ENCODE data around the gene FBXO17. TPM values are rescaled to one million over a fixed set of nuclear protein-coding genes. Genes with fewer than 3 reads are reported as not detected.
"Not testable (repeated sequence)": the region's sequence is repeated elsewhere in the genome, so short reads cannot be mapped to it uniquely, and the experiment has no call there.

The FBXO17 gene
- total RNA-seq, 2 donors from 2014 or later = 17.4 to 23.0 TPM

DNA sequence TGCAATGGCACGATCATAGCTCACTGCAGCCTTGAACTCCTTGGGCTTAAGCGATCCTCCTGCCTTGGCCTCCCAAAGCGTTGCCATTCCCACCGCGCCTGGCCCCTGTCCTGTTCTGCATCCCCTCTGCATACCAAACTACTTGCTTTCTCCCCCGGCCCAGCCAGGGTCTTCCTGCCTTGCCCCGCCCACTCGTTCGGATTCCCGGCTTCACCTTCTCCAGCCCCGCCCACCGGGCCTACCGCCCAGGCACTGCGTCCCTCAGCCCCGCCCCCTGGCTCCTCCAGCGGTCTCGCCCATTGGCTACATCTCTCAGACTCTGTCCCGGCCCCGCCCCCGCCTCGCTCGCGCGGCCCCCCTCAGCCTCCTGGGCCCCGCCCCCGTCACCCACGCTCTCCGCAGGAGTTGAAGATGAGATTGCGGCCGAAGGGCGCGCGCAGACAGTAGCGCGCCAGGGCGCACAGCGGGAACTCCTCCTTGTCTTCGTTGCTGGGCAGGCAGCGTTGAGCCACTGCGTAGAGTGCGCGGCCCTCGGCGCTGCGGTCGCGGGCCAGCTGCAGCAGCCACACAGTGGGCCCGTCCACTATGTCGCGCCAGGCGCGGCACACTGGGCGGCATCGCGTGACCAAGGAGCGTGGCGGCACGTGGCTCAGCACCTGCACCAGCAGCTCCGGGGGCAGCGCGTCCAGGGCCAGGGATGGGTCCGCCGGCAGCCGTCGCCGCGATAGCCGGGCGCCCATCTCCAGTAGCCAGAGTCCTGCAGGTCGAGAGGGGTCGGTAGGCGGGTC, 25.8 kb downstream of the FBXO17 start:
- peak; percentile 95 for DNase-seq (ENCODE audit: low spot score)
- intact Hi-C loops (cut with DNase I) = no loop called here

DNA sequence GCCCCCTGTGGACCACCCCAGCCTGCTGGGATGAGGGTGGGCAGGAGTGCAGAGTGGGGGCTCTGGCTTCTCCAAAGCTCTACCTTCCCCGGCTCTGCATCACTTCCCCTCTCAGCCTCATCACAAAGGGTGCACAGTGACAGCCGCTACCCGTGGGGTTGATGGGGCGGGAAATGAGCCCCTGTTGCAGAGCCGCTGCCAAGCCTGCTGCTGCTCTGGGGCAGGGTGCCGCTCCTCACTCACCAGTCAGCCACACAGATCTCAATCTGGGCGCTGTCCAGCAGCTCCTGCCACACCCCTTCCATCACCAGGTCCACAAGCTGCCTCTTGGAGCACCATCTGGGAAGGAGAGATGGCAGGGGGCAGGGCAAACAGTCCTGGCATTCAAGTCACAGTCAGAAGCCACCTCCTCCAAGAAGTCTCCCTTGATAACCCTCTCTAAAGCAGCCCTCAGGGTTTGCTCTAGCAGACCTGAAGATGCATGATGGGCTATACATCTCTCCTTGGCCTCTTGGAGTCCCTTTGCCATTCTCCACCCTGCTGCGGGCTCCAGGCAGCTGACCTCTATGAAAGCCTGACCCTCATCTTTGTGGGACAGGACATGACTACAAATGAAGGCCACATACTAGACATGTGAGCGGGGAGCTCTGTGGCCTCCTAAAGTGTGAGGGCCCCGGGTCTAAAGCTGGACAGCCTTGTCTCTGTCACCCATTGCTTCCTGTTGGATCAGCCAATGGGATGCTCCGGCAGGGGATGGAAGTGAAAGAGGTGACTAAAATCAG, 29.1 kb downstream of the FBXO17 start:
- intact Hi-C loops (cut with DNase I) = no loop called here
- DNase-seq (ENCODE audit: low spot score) = peak; percentile 75

GRCh38 chr19:38945562-38946228, 29.8 kb downstream of the FBXO17 start:
- intact Hi-C loops (cut with DNase I) = no loop called here
- peak; percentile 46 for DNase-seq (ENCODE audit: low spot score)

DNA sequence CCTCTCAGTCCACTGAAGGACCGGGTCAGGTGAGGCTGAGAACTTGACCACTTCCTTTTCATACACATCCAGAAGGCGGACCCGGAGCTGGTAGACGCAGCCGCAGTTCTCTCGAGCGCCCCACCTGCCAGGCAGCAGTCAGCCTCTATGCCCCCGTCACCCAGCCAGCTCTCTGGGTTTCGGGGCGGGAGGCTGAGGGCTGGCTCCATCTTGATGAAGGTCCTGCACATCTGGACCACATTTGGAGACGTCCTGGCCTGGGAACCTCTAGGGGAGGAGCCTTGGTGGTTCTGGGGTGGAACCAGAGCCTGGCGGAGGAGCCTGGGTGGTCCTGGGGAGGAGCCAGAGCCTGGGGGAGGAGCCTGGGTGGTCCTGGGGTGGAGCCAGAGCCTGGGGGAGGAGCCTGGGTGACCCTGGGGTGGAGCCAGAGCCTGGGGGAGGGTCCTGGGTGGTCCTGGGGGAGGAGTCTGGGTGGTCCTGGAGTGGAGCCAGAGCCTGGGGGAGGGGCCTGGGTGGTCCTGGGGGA, 30.5 kb downstream of the FBXO17 start:
- intact Hi-C loops (cut with DNase I) = no loop called here

DNA sequence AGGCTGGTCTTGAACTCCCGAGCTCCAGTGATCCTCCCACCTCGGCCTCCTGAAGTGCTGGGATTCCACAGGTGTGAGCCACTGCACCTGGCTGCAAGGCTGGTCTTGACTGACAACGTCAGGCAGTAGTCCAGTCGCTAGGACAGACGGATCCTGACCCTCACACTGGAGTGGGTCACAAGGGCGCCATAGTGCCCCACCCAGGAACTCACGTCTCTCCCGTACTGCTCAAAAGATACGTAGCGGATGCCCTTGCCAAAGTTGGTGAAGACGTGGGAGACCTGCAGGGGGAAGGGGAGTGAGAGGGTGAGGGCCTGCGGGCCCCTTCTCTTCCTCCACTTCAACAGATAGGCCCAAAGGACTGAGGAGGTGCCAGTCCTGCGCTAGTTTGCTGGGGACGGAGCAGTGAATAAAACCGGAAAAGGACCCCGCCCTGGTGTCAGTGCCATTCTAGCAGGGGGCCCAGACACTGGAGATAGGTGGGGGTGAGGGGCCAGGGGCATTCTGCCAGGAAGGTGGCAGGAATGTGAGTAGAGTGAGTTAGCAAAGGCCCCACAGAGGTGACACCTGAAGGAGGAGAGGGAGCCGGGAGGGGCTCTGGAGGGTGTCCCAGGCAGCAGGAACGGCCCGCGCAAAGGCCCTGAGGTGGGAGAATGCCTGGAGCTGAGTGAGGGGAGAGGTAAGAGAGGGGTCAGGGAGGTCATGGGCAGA, 32.9 kb downstream of the FBXO17 start:
- peak; percentile 65 for DNase-seq (ENCODE audit: low spot score)
- intact Hi-C loops (cut with DNase I) = no loop called here

More for the DNA sequence above, 30.5 kb downstream of the FBXO17 start:
- peak; percentile 66 for DNase-seq (ENCODE audit: low spot score)

- DNase-seq (ENCODE audit: low spot score) = no peak
- intact Hi-C loops (cut with DNase I) = no loop called here
Observed at GRCh38 chr19:38941979-38942378, 33.6 kb downstream of the FBXO17 start.

- intact Hi-C loops (cut with DNase I) = not testable (repeated sequence)
- DNase-seq (ENCODE audit: low spot score) = peak; percentile 10
Observed at GRCh38 chr19:38941466-38941865, 34.1 kb downstream of the FBXO17 start.

GRCh38 chr19:38939957-38940356, 35.6 kb downstream of the FBXO17 start:
- no peak for DNase-seq (ENCODE audit: low spot score)
- intact Hi-C loops (cut with DNase I) = no loop called here

DNA sequence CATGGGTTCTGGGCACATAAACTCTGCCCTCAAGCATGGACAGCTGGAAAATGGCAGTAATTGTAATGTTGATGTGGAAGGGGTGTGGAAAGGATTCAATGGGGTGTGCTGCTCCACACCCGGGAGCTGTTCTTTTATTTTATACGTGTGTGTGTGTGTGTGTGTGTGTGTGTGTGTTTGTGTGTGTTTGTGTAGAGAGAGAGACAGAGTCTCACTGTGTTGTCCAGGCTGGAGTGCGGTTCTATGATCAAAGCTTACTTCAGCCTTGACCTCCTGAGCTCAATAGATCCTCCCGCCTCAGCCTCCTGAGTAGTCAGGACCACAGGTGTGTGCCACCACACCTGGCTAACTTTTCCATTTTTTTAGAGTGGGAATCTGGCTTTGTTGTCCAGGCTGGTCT, 42.0 kb downstream of the FBXO17 start:
- DNase-seq (ENCODE audit: low spot score) = peak; percentile 12
- intact Hi-C loops (cut with DNase I) = no loop called here

GRCh38 chr19:38932425-38933179, 42.9 kb downstream of the FBXO17 start:
- DNase-seq (ENCODE audit: low spot score) = peak; percentile 79
- intact Hi-C loops (cut with DNase I) = no loop called here

DNA sequence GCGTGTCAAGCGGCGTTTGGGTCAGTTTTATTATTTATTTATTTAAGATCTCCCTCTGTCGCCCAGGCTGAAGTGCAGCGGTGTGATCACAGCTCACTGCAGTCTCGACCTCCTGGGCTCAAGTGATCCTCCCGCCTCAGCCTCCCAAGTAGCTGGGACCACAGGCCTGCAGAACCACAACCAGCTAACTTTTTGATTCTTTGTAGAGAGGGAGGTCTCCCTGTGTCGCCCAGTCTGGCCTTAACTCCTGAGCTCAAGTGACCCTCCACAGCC, 44.1 kb downstream of the FBXO17 start:
- intact Hi-C loops (cut with DNase I) = no loop called here
- DNase-seq (ENCODE audit: low spot score) = no peak

- peak; percentile 99 for DNase-seq (ENCODE audit: low spot score)
- intact Hi-C loops (cut with DNase I) = no loop called here
Observed at GRCh38 chr19:38930776-38931520, 44.6 kb downstream of the FBXO17 start, which contains the start of gene MRPS12. TSS of gene MRPS12 (plus strand) at chr19:38930944. CDS start at chr19:38931295, 351 bp downstream.

DNA sequence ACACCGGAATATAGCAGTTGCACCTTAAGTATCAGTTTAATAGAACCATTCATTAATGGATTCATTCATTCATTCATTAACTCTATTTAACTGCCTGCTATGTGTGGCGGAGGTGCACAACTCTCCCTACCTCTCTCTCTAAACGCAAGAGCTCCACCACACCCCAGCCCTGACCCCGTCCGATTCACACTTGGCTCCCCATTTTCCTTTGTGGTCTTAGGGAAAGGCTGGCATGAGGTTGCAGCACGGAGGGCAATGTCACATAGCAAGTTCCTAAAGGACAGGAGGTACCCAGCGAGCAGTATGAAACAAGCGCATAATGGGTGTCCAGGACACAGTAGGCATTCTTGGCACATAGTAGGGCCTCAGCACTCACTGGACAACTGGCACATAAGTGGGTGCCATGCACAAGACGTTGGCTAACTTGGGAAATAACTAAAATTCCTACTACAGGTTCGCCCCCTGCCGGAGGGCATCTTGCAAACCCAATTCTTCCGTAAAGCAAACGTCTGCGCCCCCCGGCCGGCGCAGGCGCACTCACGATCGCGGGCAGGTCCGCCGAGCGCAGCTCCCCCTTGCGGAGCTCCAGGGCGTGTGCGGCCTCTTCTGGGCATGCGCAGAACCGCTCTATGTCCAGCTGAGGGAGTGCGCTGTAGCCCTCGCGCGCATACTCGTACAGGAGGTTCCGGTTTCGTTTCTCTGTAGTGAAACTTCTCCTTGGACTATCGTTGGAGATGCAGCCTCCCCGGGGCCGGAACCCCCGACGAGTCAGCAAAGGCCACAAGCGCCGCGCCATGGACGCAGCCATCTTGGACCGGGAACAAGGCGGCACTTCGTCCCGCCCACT, 45.4 kb downstream of the FBXO17 start, which contains the start of gene SARS2:
Gene SARS2, minus strand, starts transcription at position 835 of the 847 bp plus-strand sequence. Its CDS starts 27 bp downstream, at position 808.
- intact Hi-C loops (cut with DNase I) = no loop called here

GRCh38 chr19:38928391-38929001, 47.0 kb downstream of the FBXO17 start:
- DNase-seq (ENCODE audit: low spot score) = no peak
- intact Hi-C loops (cut with DNase I) = no loop called here

More for the DNA sequence above, 45.4 kb downstream of the FBXO17 start, which contains the start of gene SARS2:
- peak; percentile 98 for DNase-seq (ENCODE audit: low spot score)

- intact Hi-C loops (cut with DNase I) = loop anchor here in 1 of 2 donors (5.0 kb wide), 1 partner anchor 878 kb away; no protein-coding TSS in a partner anchor
- DNase-seq (ENCODE audit: low spot score) = peak; percentile 28
Observed at GRCh38 chr19:38924388-38924787, 51.2 kb downstream of the FBXO17 start.

- intact Hi-C loops (cut with DNase I) = loop anchor here in 1 of 2 donors (5.0 kb wide), 1 partner anchor 880 kb away; no protein-coding TSS in a partner anchor
- peak; percentile 42 for DNase-seq (ENCODE audit: low spot score)
Observed at GRCh38 chr19:38922482-38922881, 53.1 kb downstream of the FBXO17 start.
